Measurements from ENCODE around the gene HPSE2. TPM values are rescaled to one million over a fixed set of nuclear protein-coding genes. Genes with fewer than 3 reads are reported as not detected.

HPSE2 gene
- total and polyA plus RNA-seq, 8 donors, result 0.58 to 15.8 (median 2.0) TPM

DNA sequence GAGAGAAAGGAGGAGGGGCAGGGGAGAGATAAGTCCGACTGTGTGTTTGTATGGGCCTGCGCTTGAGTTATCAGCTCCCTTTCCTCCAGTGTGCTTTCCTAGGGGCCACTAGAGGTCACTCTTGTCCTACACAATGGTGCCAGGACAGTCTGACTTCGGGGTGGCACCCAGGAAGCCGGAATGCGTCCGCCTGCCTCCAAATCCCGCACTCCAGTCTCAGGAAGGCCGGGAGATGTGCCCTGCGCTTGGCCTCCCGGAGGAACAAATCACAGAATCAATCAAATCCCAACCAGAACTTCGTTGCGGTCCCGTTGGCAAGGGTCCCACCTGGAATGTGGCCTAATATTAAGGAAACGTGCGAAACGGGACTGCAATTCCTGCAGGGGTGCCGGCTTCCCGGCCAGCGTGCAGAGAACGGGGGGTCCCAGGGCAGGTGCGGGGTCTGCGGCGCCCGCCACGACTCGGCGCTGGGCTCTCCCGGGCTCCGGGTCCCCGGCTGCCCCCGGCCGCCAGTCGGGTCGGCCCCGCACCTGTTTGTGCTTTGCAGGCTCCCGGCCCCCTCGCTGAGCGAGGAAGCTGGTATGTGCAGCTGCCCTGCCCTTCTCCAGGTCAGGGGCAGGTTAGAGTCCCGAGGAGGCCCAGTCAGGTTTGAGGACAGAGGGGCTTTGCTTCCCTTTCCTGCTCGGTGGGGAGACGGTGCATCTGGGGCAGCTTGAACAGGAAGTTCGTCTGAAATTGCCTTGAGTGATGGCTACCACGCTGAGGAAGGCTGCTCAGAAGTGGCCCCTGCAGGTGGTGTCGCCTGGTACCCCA, 767.9 kb downstream of the HPSE2 start:
- no peaks in the 10 kb centered on the region for H3K36me3 ChIP-seq
- no peaks in the 10 kb centered on the region for H3K9me3 ChIP-seq
- peak overlapping the region in 2 of 5 donors; percentile 35 to 56 for H3K27ac ChIP-seq
- H3K4me1 ChIP-seq, result peaks cover 5 to 16% (median 7%) of the 10 kb centered on the region in 4 donors
- H3K27me3 ChIP-seq, result peaks cover 0 to 4% (median 0%) of the 10 kb centered on the region in 3 donors
- intact Hi-C loops (cut with DNase I; ENCODE audit: low total_unique reads), result loop anchor here (5.0 to 10.0 kb wide), 2 partner anchors 707 to 780 kb away; no protein-coding TSS in a partner anchor
- H3K4me3 ChIP-seq, result peak overlapping the region; percentile 51 to 68 (median 60)
- peak; percentile 76 to 96 for DNase-seq
- WGBS, 5 donors, result 2 to 5% (median 3%) methylated on average over 34 to 44 of the region's 44 CpGs
- TF ChIP-seq POLR2A (IDR thresholded peaks at IDR 0.05) (no peak), POLR2AphosphoS5 (IDR thresholded peaks at IDR 0.05) (peak in 1 of 3 donors; percentile 42)
- TF ChIP-seq, protein P1, sequence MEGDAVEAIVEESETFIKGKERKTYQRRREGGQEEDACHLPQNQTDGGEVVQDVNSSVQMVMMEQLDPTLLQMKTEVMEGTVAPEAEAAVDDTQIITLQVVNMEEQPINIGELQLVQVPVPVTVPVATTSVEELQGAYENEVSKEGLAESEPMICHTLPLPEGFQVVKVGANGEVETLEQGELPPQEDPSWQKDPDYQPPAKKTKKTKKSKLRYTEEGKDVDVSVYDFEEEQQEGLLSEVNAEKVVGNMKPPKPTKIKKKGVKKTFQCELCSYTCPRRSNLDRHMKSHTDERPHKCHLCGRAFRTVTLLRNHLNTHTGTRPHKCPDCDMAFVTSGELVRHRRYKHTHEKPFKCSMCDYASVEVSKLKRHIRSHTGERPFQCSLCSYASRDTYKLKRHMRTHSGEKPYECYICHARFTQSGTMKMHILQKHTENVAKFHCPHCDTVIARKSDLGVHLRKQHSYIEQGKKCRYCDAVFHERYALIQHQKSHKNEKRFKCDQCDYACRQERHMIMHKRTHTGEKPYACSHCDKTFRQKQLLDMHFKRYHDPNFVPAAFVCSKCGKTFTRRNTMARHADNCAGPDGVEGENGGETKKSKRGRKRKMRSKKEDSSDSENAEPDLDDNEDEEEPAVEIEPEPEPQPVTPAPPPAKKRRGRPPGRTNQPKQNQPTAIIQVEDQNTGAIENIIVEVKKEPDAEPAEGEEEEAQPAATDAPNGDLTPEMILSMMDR (IDR thresholded peaks at IDR 0.05), result peak in 5 of 7 experiments; percentile 52 to 85 (median 79)

DNA sequence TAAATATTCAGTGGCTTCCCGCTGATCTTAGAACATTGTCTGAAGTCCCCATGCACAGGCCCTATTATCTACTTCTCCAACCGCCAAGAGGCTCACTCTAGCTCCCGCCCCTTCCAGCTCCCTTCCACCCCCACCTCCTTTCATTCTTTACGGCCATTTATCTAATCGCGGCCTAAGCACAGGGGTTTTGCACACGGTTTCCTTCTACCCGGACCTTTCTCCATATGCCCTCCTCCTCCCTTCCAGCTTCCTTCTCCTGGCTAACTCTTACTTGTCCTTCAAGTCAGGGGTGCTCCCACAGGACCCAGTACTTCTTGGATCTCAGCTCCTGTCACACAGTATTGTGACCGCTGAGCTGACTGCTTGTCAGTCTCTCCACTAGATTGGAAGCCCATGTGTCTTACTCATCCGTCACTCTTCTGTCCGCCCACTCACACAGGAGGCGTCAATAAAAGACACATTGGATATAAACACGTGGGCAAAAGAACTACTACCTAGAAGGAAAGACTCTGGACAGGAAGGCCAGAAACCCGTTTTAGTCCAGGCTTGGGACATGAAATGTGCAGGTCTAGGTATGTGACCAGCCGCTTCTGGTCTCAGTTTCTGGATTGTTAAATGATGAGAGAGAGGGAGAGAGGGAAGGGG, 768.7 kb downstream of the HPSE2 start:
- peak overlapping the region in 1 of 4 donors; percentile 68 for H3K4me3 ChIP-seq
- H3K36me3 ChIP-seq, result no peaks in the 10 kb centered on the region
- intact Hi-C loops (cut with DNase I; ENCODE audit: low total_unique reads), result loop anchor here (5.0 to 10.0 kb wide), 2 partner anchors 708 to 780 kb away; no protein-coding TSS in a partner anchor

DNA sequence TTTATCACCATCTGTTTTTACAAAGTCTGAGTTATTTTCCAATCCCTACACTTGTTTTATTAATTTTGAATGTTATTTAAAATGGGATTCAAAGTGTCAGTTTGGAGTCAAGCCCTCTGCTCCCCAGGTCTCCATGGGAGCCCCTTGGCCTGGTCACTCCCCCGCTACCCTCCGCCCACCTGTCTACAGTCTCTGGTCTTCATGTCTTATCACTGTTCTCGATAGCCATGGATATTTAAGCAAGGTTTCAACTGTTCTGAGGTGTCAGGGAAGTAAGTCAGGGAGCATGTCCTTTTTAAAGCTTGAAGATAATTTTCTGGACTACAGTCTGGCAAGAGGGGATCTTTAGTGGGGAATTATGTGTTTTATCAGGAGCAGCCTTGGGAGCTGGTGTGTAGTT, 769.8 kb downstream of the HPSE2 start:
- Histone ChIP-seq H3K27ac (no peak overlapping the region), H3K4me3 (no peak overlapping the region), H3K4me1 (peaks cover 5 to 21% (median 11%) of the 10 kb centered on the region in 4 donors), H3K27me3 (peaks cover 0 to 4% (median 0%) of the 10 kb centered on the region in 3 donors), H3K9me3 (no peaks in the 10 kb centered on the region), H3K36me3 (no peaks in the 10 kb centered on the region)
- 74 to 87% (median 82%) methylated on average over 3 of the region's 3 CpGs for WGBS, 5 donors
- TF ChIP-seq EP300 (IDR thresholded peaks at IDR 0.05), result no peak
- TF ChIP-seq, protein P1 (IDR thresholded peaks at IDR 0.05), result no peak
- TF ChIP-seq POLR2A (IDR thresholded peaks at IDR 0.05), result no peak
- no peak for TF ChIP-seq POLR2AphosphoS5 (IDR thresholded peaks at IDR 0.05)
- no peak for DNase-seq
- intact Hi-C loops (cut with DNase I; ENCODE audit: low total_unique reads), result loop anchor here (5.0 to 10.0 kb wide), 2 partner anchors 709 to 781 kb away; no protein-coding TSS in a partner anchor

More for the DNA sequence above, 768.7 kb downstream of the HPSE2 start:
- H3K27me3 ChIP-seq, result peaks cover 0 to 4% (median 0%) of the 10 kb centered on the region in 3 donors
- WGBS, 5 donors, result 42 to 63% (median 52%) methylated on average over 15 of the region's 15 CpGs
- H3K27ac ChIP-seq, result peak overlapping the region in 1 of 5 donors; percentile 35
- H3K4me1 ChIP-seq, result peaks cover 5 to 16% (median 7%) of the 10 kb centered on the region in 4 donors
- DNase-seq, result peak in 1 of 2 donors; percentile 41
- no peak for TF ChIP-seq EP300 (IDR thresholded peaks at IDR 0.05)
- H3K9me3 ChIP-seq, result no peaks in the 10 kb centered on the region

DNA sequence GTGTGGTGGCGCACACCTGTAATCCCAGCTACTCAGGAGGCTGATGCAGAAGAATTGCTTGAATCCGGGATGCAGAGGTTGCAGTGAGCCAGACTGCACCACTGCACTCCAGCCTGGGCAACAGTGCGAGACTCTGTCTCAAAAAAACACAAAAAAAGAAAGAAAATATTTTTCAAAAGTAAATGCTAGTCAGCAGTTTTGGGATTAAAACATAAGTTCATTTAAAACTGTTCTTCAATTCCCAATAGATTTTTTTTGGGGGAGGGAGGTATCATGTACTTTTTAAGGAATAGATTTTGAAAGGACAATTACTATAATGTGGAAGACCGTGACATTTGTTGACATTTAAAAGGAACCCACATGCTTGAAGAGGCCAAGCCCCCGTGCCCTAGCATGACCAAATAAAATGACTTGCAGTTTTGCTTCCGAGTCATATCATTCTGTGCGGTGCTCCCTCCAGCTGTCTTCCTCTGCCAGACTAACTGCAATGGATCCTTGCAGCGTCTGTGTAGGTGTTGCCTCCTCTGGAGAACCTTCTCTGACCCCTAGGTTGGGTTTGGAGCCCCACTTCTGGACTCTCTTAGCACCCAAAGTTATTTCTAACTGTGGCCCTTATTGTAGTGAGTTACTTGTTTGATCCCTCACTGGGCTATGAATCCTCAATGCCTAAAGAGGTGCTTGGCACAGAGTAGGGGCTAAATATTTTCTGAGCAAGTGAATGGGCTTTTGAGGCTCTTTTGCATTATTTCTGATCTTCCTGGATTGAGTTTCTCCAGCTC, 771.5 kb downstream of the HPSE2 start:
- peaks cover 5 to 29% (median 14%) of the 10 kb centered on the region in 4 donors for H3K4me1 ChIP-seq
- intact Hi-C loops (cut with DNase I; ENCODE audit: low total_unique reads), result loop anchor here (10.0 kb wide), 1 partner anchor 711 kb away; no protein-coding TSS in a partner anchor
- H3K36me3 ChIP-seq, result no peaks in the 10 kb centered on the region
- no peak overlapping the region for H3K4me3 ChIP-seq
- peaks cover 0 to 4% (median 0%) of the 10 kb centered on the region in 3 donors for H3K27me3 ChIP-seq
- no peak overlapping the region for H3K27ac ChIP-seq
- no peak for TF ChIP-seq EP300 (IDR thresholded peaks at IDR 0.05)
- no peak for DNase-seq
- no peaks in the 10 kb centered on the region for H3K9me3 ChIP-seq
- 67 to 78% (median 74%) methylated on average over 8 of the region's 8 CpGs for WGBS, 5 donors
